GM12878 (cell line): ENCODE results near the gene DIDO1. TPM values are rescaled to one million over a fixed set of nuclear protein-coding genes. Genes with fewer than 3 reads are reported as not detected.

Source experiments
- ATAC-seq: fragments of 200-7000 bp; cut with Tn5 transposase; 3 replicates; pipeline ENCODE4 v1.9.1; 2020; ENCODE audit warnings: mild to moderate bottlenecking, moderate library complexity
- BruUV-seq: library from RNA; stranded (reverse); fragments of 400-500 nt; replicated peaks from 2 replicates; lab custom pipeline; 2021; lab: Mats Ljungman, UMichigan
- CTCF ChIA-PET: fragments of 300-600 bp; sonication (Branson Sonifier 250); formaldehyde crosslinking; extraction: SDS; loops from one replicate; lab custom pipeline; 2021; ENCODE audit warnings: inconsistent platforms; lab: Yijun Ruan, JAX
- POLR2A ChIA-PET: fragments of 350-600 bp; formaldehyde crosslinking; extraction: SDS; loops from one replicate; lab custom pipeline; 2021; ENCODE audit warnings: inconsistent platforms; lab: Charles Lee
- RAD21 ChIA-PET: fragments of 300-600 bp; sonication (Branson Sonifier 250); formaldehyde crosslinking; loops from one replicate; lab custom pipeline; 2023; ENCODE audit warnings: antibody characterized with exemption; ENCODE audit not compliant: unreplicated experiment; lab: Charles Lee
- SMC1A ChIA-PET: fragments of 300-600 bp; sonication (Branson Sonifier 250); formaldehyde crosslinking; loops from one replicate; lab custom pipeline; 2023; ENCODE audit not compliant: unreplicated experiment, uncharacterized antibody; lab: Charles Lee
- DNase-seq: peaks from one replicate; pipeline ENCODE4 v3.0.0-alpha.2; 2011; ENCODE audit warnings: low read depth, low spot score
- FAIRE-seq: peaks from 3 replicates; lab custom pipeline; 2011; peaks lifted over from hg19 to GRCh38; lab: Jason Lieb, UNC
- H2AFZ ChIP-seq: 2 replicates; pipeline ENCODE4 v1.6.0; 2011; ENCODE audit warnings: low read depth, low read length, control low read depth; ENCODE audit not compliant: control insufficient read depth
- H3K27ac ChIP-seq: 2 replicates; pipeline ENCODE4 v1.5.1; 2011; ENCODE audit warnings: control low read depth; ENCODE audit not compliant: control insufficient read depth, insufficient read depth
- H3K27me3 ChIP-seq, 2 experiments: replicated peaks in 1 of 2; 2 replicates each; pipeline versions ENCODE4 v1.6.0 to v1.6.1; 2011; ENCODE audit warnings: low read length in 1 of 2; ENCODE audit not compliant: control insufficient read depth in 2 of 2, insufficient read depth in 2 of 2
- H3K36me3 ChIP-seq, 2 experiments: 2 replicates each; pipeline ENCODE4 v1.5.1; 2011; ENCODE audit warnings: low read length in 1 of 2; ENCODE audit not compliant: control insufficient read depth in 2 of 2, insufficient read depth in 2 of 2
- H3K4me1 ChIP-seq: 2 replicates; pipeline ENCODE4 v1.6.1; 2011; ENCODE audit warnings: mild to moderate bottlenecking, low read length, moderate library complexity, mixed read lengths; ENCODE audit not compliant: control insufficient read depth, insufficient read depth
- H3K4me2 ChIP-seq: 2 replicates; pipeline ENCODE4 v1.6.0; 2011; ENCODE audit warnings: control low read depth; ENCODE audit not compliant: control insufficient read depth, insufficient read depth
- H3K4me3 ChIP-seq: fragments of 200-600 bp; sonication (generic); 2 replicates; pipeline ENCODE4 v1.5.1; 2016
- H3K79me2 ChIP-seq: 2 replicates; pipeline ENCODE4 v1.6.0; 2011; ENCODE audit warnings: low read length; ENCODE audit not compliant: control insufficient read depth, insufficient read depth
- H3K9ac ChIP-seq: 2 replicates; pipeline ENCODE4 v1.8.0; 2011; ENCODE audit warnings: low read length, control low read depth, mixed read lengths; ENCODE audit not compliant: control insufficient read depth, insufficient read depth
- H3K9me3 ChIP-seq: replicated peaks from 3 replicates; pipeline ENCODE4 v1.5.1; 2011; ENCODE audit warnings: mild to moderate bottlenecking, low read length; ENCODE audit not compliant: control insufficient read depth, insufficient read depth
- H4K20me1 ChIP-seq: 2 replicates; pipeline ENCODE4 v1.6.0; 2011; ENCODE audit not compliant: control insufficient read depth, insufficient read depth
- ATF7 ChIP-seq: fragments of 450-650 bp; IDR thresholded peaks from 2 replicates; pipeline ENCODE4 v1.6.1; 2016; ENCODE audit warnings: low read depth, mild to moderate bottlenecking
- BCL11A ChIP-seq: IDR thresholded peaks from 2 replicates; pipeline ENCODE4 v1.6.1; 2011; ENCODE audit warnings: low read depth, low read length
- CHD2 ChIP-seq: IDR thresholded peaks from 2 replicates; pipeline ENCODE4 v1.6.1; 2011; ENCODE audit warnings: low read depth, low read length, improper control_type of control experiment, borderline replicate concordance
- E2F8 ChIP-seq: fragments of 450-650 bp; IDR thresholded peaks from 2 replicates; pipeline ENCODE4 v1.6.1; 2018; ENCODE audit warnings: mild to moderate bottlenecking, low read depth, moderate library complexity; ENCODE audit not compliant: partially characterized antibody
- EGR1 ChIP-seq, 2 experiments: IDR thresholded peaks; 1 replicate in 1 of 2; 2 replicates in 1 of 2; pipeline ENCODE4 v1.6.1; 2011 to 2012; ENCODE audit warnings: low read depth in 2 of 2, low read length in 2 of 2, borderline replicate concordance in 1 of 2, mild to moderate bottlenecking in 1 of 2, moderate library complexity in 1 of 2
- ETV6 ChIP-seq, 2 experiments: fragments of 450-650 bp in 1 of 2; IDR thresholded peaks in 1 of 2; conservative IDR thresholded peaks in 1 of 2; 2 replicates each; pipeline ENCODE4 v1.6.1; 2014; ENCODE audit warnings: antibody characterized with exemption in 1 of 2, borderline replicate concordance in 1 of 2, low read depth in 1 of 2, mild to moderate bottlenecking in 1 of 2, moderate library complexity in 1 of 2
- GABPA ChIP-seq: IDR thresholded peaks from 2 replicates; pipeline ENCODE4 v1.6.1; 2014; ENCODE audit warnings: antibody characterized with exemption, low read depth, mild to moderate bottlenecking, inconsistent platforms
- HDAC2 ChIP-seq: fragments of 200-600 bp; sonication (generic); IDR thresholded peaks from 2 replicates; pipeline ENCODE4 v1.6.1; 2017
- NFYB ChIP-seq: IDR thresholded peaks from 2 replicates; pipeline ENCODE4 v1.6.1; 2011; ENCODE audit warnings: low read depth, mild to moderate bottlenecking, low read length, improper control_type of control experiment, moderate library complexity; ENCODE audit not compliant: insufficient read depth
- RELA ChIP-seq: fragments of 450-650 bp; IDR thresholded peaks from 2 replicates; pipeline ENCODE4 v1.8.0; 2014; ENCODE audit warnings: borderline replicate concordance; ENCODE audit not compliant: partially characterized antibody
- SMARCA5 ChIP-seq: fragments of 450-650 bp; IDR thresholded peaks from 2 replicates; pipeline ENCODE4 v1.6.1; 2017; ENCODE audit warnings: mild to moderate bottlenecking
- SREBF1 ChIP-seq: IDR thresholded peaks from 2 replicates; pipeline ENCODE4 v1.6.1; 2012; ENCODE audit warnings: mild to moderate bottlenecking, low read length
- TAF1 ChIP-seq: IDR thresholded peaks from 2 replicates; pipeline ENCODE4 v1.6.1; 2011; ENCODE audit warnings: mild to moderate bottlenecking, low read depth, low read length, borderline replicate concordance
- ZNF592 ChIP-seq: fragments of 450-650 bp; IDR thresholded peaks from 2 replicates; pipeline ENCODE4 v1.6.1; 2017; ENCODE audit warnings: mild to moderate bottlenecking, moderate library complexity
- WGBS: methylation state at CpG from one replicate; pipeline ENCODE4 v1.1.6; 2016; ENCODE audit warnings: low lambda C conversion rate; ENCODE audit not compliant: insufficient replicate concordance, insufficient coverage; ENCODE audit errors: missing lambda C conversion rate; 5-methylcytosine and 5-hydroxymethylcytosine counted together
- in situ Hi-C: fragments of 300-500 bp; cut with MboI; formaldehyde crosslinking; loops from 9 replicates; pipeline ENCODE4 v1.14.3; 2018; ENCODE audit warnings: mixed read lengths
- intact Hi-C: fragments of 100-400 bp; cut with micrococcal nuclease; formaldehyde crosslinking; loops from one replicate; pipeline ENCODE4 v1.14.2; 2022; ENCODE audit not compliant: unreplicated experiment
- polyA plus RNA-seq, 11 experiments: library from polyadenylated mRNA; depleted of rRNA in 4 of 11; unstranded in 6 of 11; stranded (reverse) in 5 of 11; fragments of >200 nt; fragmentation: Nextera tagmentation in 4 of 11; fragmentation: Illumina TruSeq in 1 of 11; extraction: Ambion mirVana in 4 of 11; extraction: Trizol in 1 of 11; gene quantifications; 1 replicate in 1 of 11; 2 replicates in 10 of 11; pipeline versions ENCODE4 v1.2.1 to v1.2.3, GENCODE V29; 2011 to 2016; ENCODE audit warnings: inconsistent platforms in 2 of 11, missing spikeins in 2 of 11, low read depth in 1 of 11
- total RNA-seq, 4 experiments: library from RNA; depleted of rRNA in 3 of 4; stranded (reverse); fragments of >200 nt in 3 of 4; fragmentation: Illumina TruSeq in 1 of 4; extraction: Trizol in 1 of 4; gene quantifications; 2 replicates each; pipeline versions ENCODE4 v1.2.1 to v1.2.3, GENCODE V29; 2013 to 2021
- TF ChIP-seq, protein P1 (sequence below): IDR thresholded peaks from 2 replicates; pipeline ENCODE4 v1.6.1; 2011; ENCODE audit warnings: mild to moderate bottlenecking, low read depth, low read length, moderate library complexity; ENCODE audit not compliant: insufficient replicate concordance

Gene DIDO1
- total and polyA plus RNA-seq, 10 of the 15 experiments (the other 5 are each of a cell fraction or from before 2014, with no cell fraction given): 5.5 to 56.4 (median 38.4) TPM

- DNase-seq: no peak
- ChIA-PET SMC1A (no interaction called here), RAD21 (no interaction called here), POLR2A (interaction anchor here (1.1 kb wide), 1 partner anchor 14 kb away, joined by 3 read pairs; no protein-coding TSS in a partner anchor), CTCF (no interaction called here)
- peaks cover 16 to 18% of the 10 kb centered on the region in 2 experiments; a peak in 3 of 4 replicates for H3K36me3 ChIP-seq
- H3K27me3 ChIP-seq: no peaks in the 10 kb centered on the region
- no peak overlapping the region for H3K27ac ChIP-seq
- intact Hi-C loops (no loop called here), in situ Hi-C loops (no loop called here)
- no peaks in the 10 kb centered on the region for H3K9me3 ChIP-seq
- no TSS peak for BruUV-seq
- no peak for FAIRE-seq
- ATAC-seq: no peak
- no peaks in the 10 kb centered on the region for H4K20me1 ChIP-seq
- no peaks in the 10 kb centered on the region for H3K79me2 ChIP-seq
- no peak overlapping the region for H3K9ac ChIP-seq
- no peak overlapping the region for H3K4me3 ChIP-seq
- H3K4me2 ChIP-seq: no peak overlapping the region
- H2AFZ ChIP-seq: no peak overlapping the region
- 90% methylated on average over 32 of the region's 32 CpGs for WGBS
- H3K4me1 ChIP-seq: no peaks in the 10 kb centered on the region
- TF ChIP-seq ATF7: no peak
- no peak for TF ChIP-seq NFYB
- TF ChIP-seq ETV6 (conservative IDR thresholded peaks at IDR 0.05 in 1 of 2, IDR thresholded peaks at IDR 0.05 in 1 of 2; ENCODE audit: borderline replicate concordance in 1 of 2, low read depth in 1 of 2): no peak
- TF ChIP-seq EGR1 (IDR thresholded peaks at IDR 0.05; ENCODE audit: borderline replicate concordance in 1 of 2, low read depth in 2 of 2, low read length in 2 of 2): no peak
- TF ChIP-seq E2F8: no peak
- no peak for TF ChIP-seq SMARCA5
- TF ChIP-seq ZNF592: no peak
- no peak for TF ChIP-seq BCL11A
- no peak for TF ChIP-seq SREBF1
- no peak for TF ChIP-seq RELA
- TF ChIP-seq CHD2: no peak
- no peak for TF ChIP-seq GABPA
- TF ChIP-seq, protein P1, sequence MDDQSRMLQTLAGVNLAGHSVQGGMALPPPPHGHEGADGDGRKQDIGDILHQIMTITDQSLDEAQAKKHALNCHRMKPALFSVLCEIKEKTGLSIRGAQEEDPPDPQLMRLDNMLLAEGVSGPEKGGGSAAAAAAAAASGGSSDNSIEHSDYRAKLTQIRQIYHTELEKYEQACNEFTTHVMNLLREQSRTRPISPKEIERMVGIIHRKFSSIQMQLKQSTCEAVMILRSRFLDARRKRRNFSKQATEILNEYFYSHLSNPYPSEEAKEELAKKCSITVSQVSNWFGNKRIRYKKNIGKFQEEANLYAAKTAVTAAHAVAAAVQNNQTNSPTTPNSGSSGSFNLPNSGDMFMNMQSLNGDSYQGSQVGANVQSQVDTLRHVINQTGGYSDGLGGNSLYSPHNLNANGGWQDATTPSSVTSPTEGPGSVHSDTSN: no peak
- no peak for TF ChIP-seq TAF1
- TF ChIP-seq HDAC2: no peak
Observed at GRCh38 chr20:62963614-62964397, 37.5 kb upstream of the DIDO1 start.
